HepG2 (cell line): ENCODE data around the gene ZNF629. TPM values are rescaled to one million over a fixed set of nuclear protein-coding genes. Genes with fewer than 3 reads are reported as not detected.
A peak's percentile ranks its signal among the peaks of the same experiment; 100 is the strongest.

Experiments used
- ATAC-seq: fragments of 200-7000 bp; cut with Tn5 transposase; 3 replicates; pipeline ENCODE4 v1.9.1; 2020; ENCODE audit warnings: mild to moderate bottlenecking, moderate library complexity
- BruUV-seq: library from RNA; stranded (reverse); fragments of 400-500 nt; replicated peaks from 2 replicates; lab custom pipeline; 2021; lab: Mats Ljungman, UMichigan
- CTCF ChIA-PET: fragments of 300-600 bp; formaldehyde crosslinking; extraction: SDS; loops from one replicate; lab custom pipeline; 2021; ENCODE audit warnings: low total read pairs, inconsistent platforms, low intra/inter-chr PET ratio; lab: Yijun Ruan, JAX
- POLR2A ChIA-PET: fragments of 350-600 bp; sonication (Branson Sonifier 250); formaldehyde crosslinking; loops from one replicate; lab custom pipeline; 2020; ENCODE audit warnings: antibody characterized with exemption, inconsistent platforms; lab: Yijun Ruan, JAX
- DNase-seq: peaks from one replicate; pipeline ENCODE4 v3.0.0-alpha.2; 2015; ENCODE audit warnings: low spot score
- FAIRE-seq: peaks from 3 replicates; lab custom pipeline; 2011; peaks lifted over from hg19 to GRCh38; lab: Jason Lieb, UNC
- H2AFZ ChIP-seq: one replicate; pipeline ENCODE4 v1.6.1; 2011; ENCODE audit warnings: low read length, inconsistent platforms
- H3K27ac ChIP-seq: fragments of 300-600 bp; 3 replicates; pipeline ENCODE4 v1.8.0; 2011; ENCODE audit warnings: mixed run types, mild to moderate bottlenecking, mixed read lengths, low read length, inconsistent platforms; ENCODE audit not compliant: insufficient read depth; ENCODE audit errors: extremely low read length
- H3K27me3 ChIP-seq, 2 experiments: fragments of 200-600 bp in 1 of 2; 2 replicates in 1 of 2; 3 replicates in 1 of 2; pipeline versions ENCODE4 v1.6.0 to v1.8.0; 2011; ENCODE audit warnings: low read length in 2 of 2, mild to moderate bottlenecking in 2 of 2, moderate library complexity in 2 of 2, inconsistent platforms in 1 of 2; ENCODE audit not compliant: insufficient read depth in 2 of 2, control insufficient read depth in 1 of 2
- H3K36me3 ChIP-seq, 2 experiments: fragments of 200-600 bp in 1 of 2; replicated peaks in 1 of 2; 2 replicates in 1 of 2; 3 replicates in 1 of 2; pipeline versions ENCODE4 v1.5.1 to v1.8.0; 2011; ENCODE audit warnings: low read length in 2 of 2, inconsistent platforms in 1 of 2; ENCODE audit not compliant: insufficient read depth in 2 of 2, control insufficient read depth in 1 of 2
- H3K4me1 ChIP-seq: 2 replicates; pipeline ENCODE4 v1.5.1; 2012; ENCODE audit warnings: low read length, inconsistent platforms; ENCODE audit not compliant: insufficient read depth
- H3K4me2 ChIP-seq: 2 replicates; pipeline ENCODE4 v1.6.0; 2011; ENCODE audit warnings: low read depth, low read length, inconsistent platforms
- H3K4me3 ChIP-seq, 3 experiments: fragments of 200-600 bp in 1 of 3; sonication (generic), shearing (Covaris generic) in 1 of 3; replicated peaks in 1 of 3; 2 replicates each; pipeline ENCODE4 v1.5.1; 2011 to 2016; ENCODE audit warnings: low read length in 3 of 3, inconsistent platforms in 2 of 3, low read depth in 2 of 3, mild to moderate bottlenecking in 2 of 3, control low read depth in 1 of 3, mixed read lengths in 1 of 3; ENCODE audit not compliant: insufficient read depth in 1 of 3
- H3K79me2 ChIP-seq: one replicate; pipeline ENCODE4 v1.6.1; 2011; ENCODE audit warnings: low read length, inconsistent platforms; ENCODE audit not compliant: insufficient read depth
- H3K9ac ChIP-seq: 2 replicates; pipeline ENCODE4 v1.6.0; 2011; ENCODE audit warnings: mild to moderate bottlenecking, low read depth, low read length, inconsistent platforms; ENCODE audit not compliant: insufficient read depth
- H3K9me3 ChIP-seq: 2 replicates; pipeline ENCODE4 v1.5.1; 2012; ENCODE audit warnings: mild to moderate bottlenecking, low read length
- H4K20me1 ChIP-seq: 2 replicates; pipeline ENCODE4 v1.6.0; 2011; ENCODE audit warnings: inconsistent platforms, mild to moderate bottlenecking, low read length, moderate library complexity; ENCODE audit not compliant: insufficient read depth
- AGO2 ChIP-seq: fragments of 200-400 bp; formaldehyde crosslinking; optimal IDR thresholded peaks from 2 replicates; pipeline ENCODE3; 2017; ENCODE audit warnings: mild to moderate bottlenecking, low read depth, low read length, moderate library complexity
- PLRG1 ChIP-seq: fragments of 450-650 bp; conservative IDR thresholded peaks from 2 replicates; pipeline ENCODE4 v1.6.1; 2016
- POLR2G ChIP-seq: fragments of 200-400 bp; formaldehyde crosslinking; IDR thresholded peaks from 2 replicates; pipeline ENCODE4 v1.6.1; 2018; ENCODE audit warnings: mild to moderate bottlenecking, low read depth, low read length, moderate library complexity
- RBM22 ChIP-seq: fragments of 200-400 bp; formaldehyde crosslinking; optimal IDR thresholded peaks from 2 replicates; pipeline ENCODE3; 2017; ENCODE audit warnings: mild to moderate bottlenecking, low read length, moderate library complexity
- SAFB2 ChIP-seq: sonication (generic); formaldehyde crosslinking; IDR thresholded peaks from 2 replicates; pipeline ENCODE4 v1.5.1; 2020; ENCODE audit warnings: missing genetic modification reagents, low read depth, mild to moderate bottlenecking, borderline replicate concordance
- STAG1 ChIP-seq: sonication (generic); formaldehyde crosslinking; IDR thresholded peaks from 2 replicates; pipeline ENCODE4 v1.4.0; 2020; ENCODE audit warnings: missing genetic modification reagents
- TBX3 ChIP-seq: fragments of 450-650 bp; IDR thresholded peaks from 2 replicates; pipeline ENCODE4 v1.6.1; 2017; ENCODE audit warnings: antibody characterized with exemption, mild to moderate bottlenecking, inconsistent platforms, borderline replicate concordance
- ZC3H13 ChIP-seq: sonication (generic); formaldehyde crosslinking; IDR thresholded peaks from 2 replicates; pipeline ENCODE4 v1.8.1; 2023; ENCODE audit warnings: mild to moderate bottlenecking, missing genetic modification reagents, moderate library complexity
- ZNF143 ChIP-seq: sonication (generic); formaldehyde crosslinking; IDR thresholded peaks from 2 replicates; pipeline ENCODE4 v1.4.0; 2020; ENCODE audit warnings: missing genetic modification reagents
- ZNF24 ChIP-seq: fragments of 450-650 bp; IDR thresholded peaks from 2 replicates; pipeline ENCODE4 v1.6.1; 2017; ENCODE audit warnings: antibody characterized with exemption, mild to moderate bottlenecking
- ZNF430 ChIP-seq: sonication (generic); formaldehyde crosslinking; IDR thresholded peaks from 2 replicates; pipeline ENCODE4 v1.9.0; 2021; ENCODE audit warnings: mild to moderate bottlenecking, missing genetic modification reagents
- ZNF558 ChIP-seq: sonication (generic); formaldehyde crosslinking; IDR thresholded peaks from 2 replicates; pipeline ENCODE4 v1.9.0; 2022; ENCODE audit warnings: mild to moderate bottlenecking, missing genetic modification reagents, borderline replicate concordance
- WGBS: methylation state at CpG from one replicate; pipeline ENCODE4 v1.1.6; 2017; ENCODE audit warnings: low lambda C conversion rate; 5-methylcytosine and 5-hydroxymethylcytosine counted together
- in situ Hi-C: cut with HindIII; loops from 2 replicates; pipeline ENCODE4 v1.10.0; 2017; ENCODE audit warnings: low pct_unique_long_range_greater_than_20kb; ENCODE audit not compliant: extremely low pct_ligation_motif_present
- intact Hi-C: fragments of 100-400 bp; cut with micrococcal nuclease; formaldehyde crosslinking; loops from one replicate; pipeline ENCODE4 v1.10.0; 2022; ENCODE audit not compliant: unreplicated experiment
- polyA plus RNA-seq, 8 experiments: library from polyadenylated mRNA; depleted of rRNA in 3 of 8; stranded (reverse) in 7 of 8; unstranded in 1 of 8; fragments of >200 nt; fragmentation: Illumina TruSeq in 4 of 8; extraction: Trizol in 4 of 8; gene quantifications; 2 replicates each; pipeline versions ENCODE4 v1.2.1 to v1.2.3, GENCODE V29; 2011 to 2016; ENCODE audit warnings: low read depth in 4 of 8, missing spikeins in 1 of 8, mixed read lengths in 1 of 8; ENCODE audit not compliant: insufficient read depth in 1 of 8
- total RNA-seq, 5 experiments: library from RNA; depleted of rRNA; stranded (reverse); fragments of >200 nt; fragmentation: Illumina TruSeq; extraction: Trizol; gene quantifications; 2 replicates each; pipeline ENCODE4 v1.2.3, GENCODE V29; 2016; ENCODE audit warnings: low read depth in 1 of 5
- TF ChIP-seq, protein P1 (sequence below): sonication (generic); formaldehyde crosslinking; IDR thresholded peaks from 2 replicates; pipeline ENCODE4 v1.9.0; 2022; ENCODE audit warnings: missing genetic modification reagents, mild to moderate bottlenecking, borderline replicate concordance

Gene ZNF629
- total and polyA plus RNA-seq, 2 of the 13 experiments (the other 11 are each of a cell fraction or from before 2014, with no cell fraction given): 6.1 to 16.5 TPM

DNA sequence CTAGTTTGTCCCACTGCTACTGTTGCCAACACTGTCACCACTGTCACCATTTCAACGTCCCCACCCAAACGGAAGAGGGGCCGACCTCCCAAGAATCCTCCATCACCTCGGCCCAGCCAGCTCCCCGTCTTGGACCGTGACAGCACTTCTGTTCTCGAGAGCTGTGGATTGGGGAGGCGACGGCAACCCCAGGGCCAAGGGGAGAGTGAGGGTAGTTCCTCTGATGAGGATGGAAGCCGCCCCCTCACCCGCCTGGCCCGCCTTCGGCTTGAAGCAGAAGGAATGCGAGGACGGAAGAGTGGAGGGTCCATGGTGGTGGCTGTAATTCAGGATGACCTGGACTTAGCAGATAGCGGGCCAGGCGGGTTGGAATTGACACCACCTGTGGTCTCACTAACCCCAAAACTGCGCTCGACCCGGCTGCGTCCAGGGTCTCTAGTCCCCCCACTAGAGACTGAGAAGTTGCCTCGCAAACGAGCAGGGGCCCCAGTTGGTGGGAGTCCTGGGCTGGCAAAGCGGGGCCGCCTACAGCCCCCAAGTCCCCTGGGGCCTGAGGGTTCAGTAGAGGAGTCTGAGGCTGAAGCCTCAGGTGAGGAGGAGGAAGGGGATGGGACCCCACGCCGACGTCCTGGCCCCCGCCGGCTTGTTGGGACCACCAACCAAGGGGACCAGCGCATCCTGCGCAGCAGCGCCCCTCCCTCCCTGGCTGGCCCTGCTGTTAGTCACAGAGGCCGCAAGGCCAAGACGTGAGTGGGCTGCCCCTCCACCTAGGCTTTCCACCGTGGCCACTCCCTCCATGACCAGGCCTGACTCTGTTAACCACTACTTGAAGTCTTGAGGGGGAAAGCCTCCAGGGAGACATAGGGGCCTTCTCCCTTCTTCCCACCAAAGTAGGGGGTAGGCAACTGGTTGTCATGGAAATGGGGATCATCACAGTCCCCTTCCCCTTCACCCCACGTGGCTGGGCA lies 47.7 kb downstream of the ZNF629 start:
- intact Hi-C loops: no loop called here
- no peak overlapping the region for H2AFZ ChIP-seq
- WGBS: 95% methylated on average over 32 of the region's 37 CpGs
- no peaks in the 10 kb centered on the region for H3K9me3 ChIP-seq
- H3K9ac ChIP-seq: no peak overlapping the region
- H3K27me3 ChIP-seq: no peaks in the 10 kb centered on the region
- no peaks in the 10 kb centered on the region for H3K79me2 ChIP-seq
- no peak overlapping the region for H3K27ac ChIP-seq
- no peak overlapping the region for H3K4me2 ChIP-seq
- no TSS peak for BruUV-seq
- DNase-seq (no peak), ATAC-seq (peak; percentile 5; the same call in 2 of the 3 replicates), FAIRE-seq (no peak)
- H3K4me1 ChIP-seq: peaks cover 22% of the 10 kb centered on the region
- ChIA-PET CTCF (no interaction called here), POLR2A (interaction anchor here (0.7 to 3.8 kb wide), 3 partner anchors 9 to 16 kb away, joined by 3 to 30 read pairs (median 3); partner anchors contain the start of gene PHKG2)
- H4K20me1 ChIP-seq: no peaks in the 10 kb centered on the region
- no peak overlapping the region for H3K4me3 ChIP-seq
- in situ Hi-C loops: no loop called here
- peaks cover 35 to 51% of the 10 kb centered on the region in 2 experiments for H3K36me3 ChIP-seq
- TF ChIP-seq ZNF24 (no peak), ZNF430 (CRISPR knock-in tag) (no peak), SAFB2 (0 out of 2 replicates have a peak, but pooled peaks have one; percentile 40), PLRG1 (no peak), STAG1 (CRISPR knock-in tag) (no peak), TBX3 (no peak), POLR2G (peak; percentile 24), ZC3H13 (CRISPR knock-in tag) (peak; percentile 92), ZNF143 (no peak), RBM22 (peak; percentile 45), ZNF558 (CRISPR knock-in tag) (no peak), AGO2 (peak; percentile 97)
- TF ChIP-seq, protein P1, sequence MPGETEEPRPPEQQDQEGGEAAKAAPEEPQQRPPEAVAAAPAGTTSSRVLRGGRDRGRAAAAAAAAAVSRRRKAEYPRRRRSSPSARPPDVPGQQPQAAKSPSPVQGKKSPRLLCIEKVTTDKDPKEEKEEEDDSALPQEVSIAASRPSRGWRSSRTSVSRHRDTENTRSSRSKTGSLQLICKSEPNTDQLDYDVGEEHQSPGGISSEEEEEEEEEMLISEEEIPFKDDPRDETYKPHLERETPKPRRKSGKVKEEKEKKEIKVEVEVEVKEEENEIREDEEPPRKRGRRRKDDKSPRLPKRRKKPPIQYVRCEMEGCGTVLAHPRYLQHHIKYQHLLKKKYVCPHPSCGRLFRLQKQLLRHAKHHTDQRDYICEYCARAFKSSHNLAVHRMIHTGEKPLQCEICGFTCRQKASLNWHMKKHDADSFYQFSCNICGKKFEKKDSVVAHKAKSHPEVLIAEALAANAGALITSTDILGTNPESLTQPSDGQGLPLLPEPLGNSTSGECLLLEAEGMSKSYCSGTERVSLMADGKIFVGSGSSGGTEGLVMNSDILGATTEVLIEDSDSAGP (CRISPR knock-in tag): 0 out of 2 replicates have a peak, but pooled peaks have one; percentile 21
